ENCODE measurements around the gene RNF26. TPM values are rescaled to one million over a fixed set of nuclear protein-coding genes. Genes with fewer than 3 reads are reported as not detected.

The RNF26 gene
- total RNA-seq, 2 donors from 2014 or later = 22.9 to 46.6 TPM

- Histone ChIP-seq H3K4me3 (no peak overlapping the region), H3K27me3 (no peaks in the 10 kb centered on the region), H3K9me3 (no peaks in the 10 kb centered on the region), H3K27ac (peak overlapping the region; percentile 70), H3K4me1 (peaks cover 29% of the 10 kb centered on the region), H3K9ac (ENCODE audit: low read depth in 2 of 2, low read length in 2 of 2) (peak overlapping the region; percentile 48 to 73), H3K36me3 (no peaks in the 10 kb centered on the region)
- no peak for TF ChIP-seq CTCF (IDR thresholded peaks at IDR 0.05)
- intact Hi-C loops (cut with DNase I) = no loop called here
- DNase-seq = peak; percentile 89
Observed at GRCh38 chr11:119368121-119369034, 34.1 kb downstream of the RNF26 start.

DNA sequence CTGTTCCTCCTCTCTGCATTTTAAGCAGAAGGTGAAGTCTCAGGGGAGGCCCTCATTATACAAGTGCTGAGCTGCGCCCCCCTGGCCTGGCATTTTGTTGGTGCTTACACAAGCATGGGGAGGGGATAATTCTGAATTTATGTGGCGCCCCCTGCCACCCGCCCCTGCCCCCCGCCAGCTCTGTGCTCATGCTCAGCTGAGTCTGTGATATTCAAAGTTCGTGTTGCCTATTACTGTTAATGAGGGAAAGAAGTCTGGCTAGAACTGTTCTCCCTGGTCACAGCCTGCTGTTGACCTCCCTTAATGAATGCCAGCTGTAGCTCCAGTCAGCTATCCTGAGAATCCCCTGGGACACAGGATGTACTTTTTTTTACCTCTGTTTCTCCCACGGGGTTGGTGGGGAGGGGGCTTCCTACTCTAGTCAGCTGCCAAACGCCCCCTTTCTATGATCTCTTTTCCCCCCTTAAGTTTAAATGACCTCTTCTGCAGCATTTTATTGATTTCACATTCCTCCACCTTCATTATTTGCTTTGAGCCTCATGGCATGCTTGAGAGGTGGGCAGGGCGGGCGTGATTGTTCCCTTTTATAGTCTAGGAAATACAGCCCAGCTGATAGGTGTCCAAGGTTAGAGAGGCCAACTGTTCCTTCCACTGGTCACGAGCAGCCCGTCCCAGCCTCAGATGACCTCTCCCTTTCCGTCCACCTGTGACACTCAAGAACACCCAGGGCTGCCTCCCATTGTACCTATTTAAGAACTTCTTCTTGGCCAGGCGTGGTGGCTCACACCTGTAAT is 35.0 kb downstream of the RNF26 start:
- no peaks in the 10 kb centered on the region for H3K27me3 ChIP-seq
- H3K36me3 ChIP-seq = no peaks in the 10 kb centered on the region
- H3K27ac ChIP-seq = peak overlapping the region; percentile 70
- intact Hi-C loops (cut with DNase I) = no loop called here
- TF ChIP-seq CTCF (IDR thresholded peaks at IDR 0.05) = no peak
- H3K9me3 ChIP-seq = no peaks in the 10 kb centered on the region
- H3K4me3 ChIP-seq = no peak overlapping the region
- peak overlapping the region in 1 of 2 donors; percentile 73 for H3K9ac ChIP-seq (ENCODE audit: low read depth in 2 of 2, low read length in 2 of 2)
- peaks cover 29% of the 10 kb centered on the region for H3K4me1 ChIP-seq
- DNase-seq = peak; percentile 63

GRCh38 chr11:119370486-119371046 is 36.2 kb downstream of the RNF26 start:
- Histone ChIP-seq H3K36me3 (no peaks in the 10 kb centered on the region), H3K27ac (peak overlapping the region; percentile 70)

GRCh38 chr11:119371067-119371601 is 36.8 kb downstream of the RNF26 start:
- peaks cover 23% of the 10 kb centered on the region for H3K4me1 ChIP-seq
- peak overlapping the region; percentile 70 for H3K27ac ChIP-seq
- no peaks in the 10 kb centered on the region for H3K27me3 ChIP-seq
- no peak overlapping the region for H3K4me3 ChIP-seq
- DNase-seq = no peak
- H3K36me3 ChIP-seq = no peaks in the 10 kb centered on the region
- no peaks in the 10 kb centered on the region for H3K9me3 ChIP-seq
- no peak for TF ChIP-seq CTCF (IDR thresholded peaks at IDR 0.05)
- H3K9ac ChIP-seq (ENCODE audit: low read depth in 2 of 2, low read length in 2 of 2) = peak overlapping the region in 1 of 2 donors; percentile 68
- intact Hi-C loops (cut with DNase I) = no loop called here

More at GRCh38 chr11:119370486-119371046, 36.2 kb downstream of the RNF26 start:
- no peaks in the 10 kb centered on the region for H3K9me3 ChIP-seq
- intact Hi-C loops (cut with DNase I) = no loop called here
- no peak overlapping the region for H3K4me3 ChIP-seq
- no peak for TF ChIP-seq CTCF (IDR thresholded peaks at IDR 0.05)
- peak overlapping the region in 1 of 2 donors; percentile 68 for H3K9ac ChIP-seq (ENCODE audit: low read depth in 2 of 2, low read length in 2 of 2)
- H3K4me1 ChIP-seq = peaks cover 25% of the 10 kb centered on the region
- H3K27me3 ChIP-seq = no peaks in the 10 kb centered on the region
- peak; percentile 66 for DNase-seq

- Histone ChIP-seq H3K9ac (ENCODE audit: low read depth in 2 of 2, low read length in 2 of 2) (no peak overlapping the region), H3K27ac (no peak overlapping the region)
Observed at GRCh38 chr11:119371778-119372182, 37.5 kb downstream of the RNF26 start.

More at GRCh38 chr11:119371778-119372182, 37.5 kb downstream of the RNF26 start:
- DNase-seq = no peak
- H3K36me3 ChIP-seq = no peaks in the 10 kb centered on the region
- no peaks in the 10 kb centered on the region for H3K9me3 ChIP-seq
- TF ChIP-seq CTCF (IDR thresholded peaks at IDR 0.05) = no peak
- H3K4me3 ChIP-seq = no peak overlapping the region
- H3K4me1 ChIP-seq = peaks cover 23% of the 10 kb centered on the region
- no peaks in the 10 kb centered on the region for H3K27me3 ChIP-seq
- intact Hi-C loops (cut with DNase I) = loop anchor here (2.0 kb wide), 1 partner anchor 15 kb away; no protein-coding TSS in a partner anchor
